Measurements from ENCODE around the gene TWIST2.

The TWIST2 gene

GRCh38 chr2:238941262-238941792 lies 93.4 kb downstream of the TWIST2 start:
- no peaks in the 10 kb centered on the region for H3K9me3 Mint-ChIP-seq (ENCODE audit: low read depth)
- no peak overlapping the region for H3K27ac Mint-ChIP-seq
- no peak overlapping the region for H3K4me3 Mint-ChIP-seq
- peaks cover 2% of the 10 kb centered on the region for H3K27me3 Mint-ChIP-seq
- H3K36me3 Mint-ChIP-seq, result no peaks in the 10 kb centered on the region
- no peaks in the 10 kb centered on the region for H3K4me1 Mint-ChIP-seq (ENCODE audit: low read depth)

GRCh38 chr2:238942080-238942725 lies 94.3 kb downstream of the TWIST2 start:
- Mint-ChIP-seq H3K36me3 (no peaks in the 10 kb centered on the region), H3K4me1 (ENCODE audit: low read depth) (no peaks in the 10 kb centered on the region), H3K27ac (no peak overlapping the region), H3K27me3 (peaks cover 2% of the 10 kb centered on the region), H3K4me3 (no peak overlapping the region), H3K9me3 (ENCODE audit: low read depth) (no peaks in the 10 kb centered on the region)

- Mint-ChIP-seq H3K27ac (no peak overlapping the region), H3K9me3 (ENCODE audit: low read depth) (no peaks in the 10 kb centered on the region), H3K4me1 (ENCODE audit: low read depth) (no peaks in the 10 kb centered on the region), H3K27me3 (peaks cover 2% of the 10 kb centered on the region), H3K4me3 (no peak overlapping the region), H3K36me3 (no peaks in the 10 kb centered on the region)
Measured at GRCh38 chr2:238942726-238943300, 94.9 kb downstream of the TWIST2 start.

- H3K36me3 Mint-ChIP-seq, result no peaks in the 10 kb centered on the region
- no peaks in the 10 kb centered on the region for H3K9me3 Mint-ChIP-seq (ENCODE audit: low read depth)
- H3K27me3 Mint-ChIP-seq, result peaks cover 2% of the 10 kb centered on the region
Measured at GRCh38 chr2:238943338-238944067, 95.6 kb downstream of the TWIST2 start.

GRCh38 chr2:238945433-238946150 lies 97.7 kb downstream of the TWIST2 start:
- Mint-ChIP-seq H3K4me1 (ENCODE audit: low read depth) (no peaks in the 10 kb centered on the region), H3K27me3 (peaks cover 2% of the 10 kb centered on the region), H3K9me3 (ENCODE audit: low read depth) (no peaks in the 10 kb centered on the region), H3K36me3 (no peaks in the 10 kb centered on the region), H3K4me3 (no peak overlapping the region), H3K27ac (no peak overlapping the region)

More at GRCh38 chr2:238943338-238944067, 95.6 kb downstream of the TWIST2 start:
- Mint-ChIP-seq H3K27ac (no peak overlapping the region), H3K4me3 (no peak overlapping the region), H3K4me1 (ENCODE audit: low read depth) (no peaks in the 10 kb centered on the region)

GRCh38 chr2:238946318-238947242 lies 98.7 kb downstream of the TWIST2 start:
- Mint-ChIP-seq H3K4me3 (no peak overlapping the region), H3K4me1 (ENCODE audit: low read depth) (no peaks in the 10 kb centered on the region), H3K27ac (no peak overlapping the region), H3K9me3 (ENCODE audit: low read depth) (no peaks in the 10 kb centered on the region), H3K27me3 (peaks cover 2% of the 10 kb centered on the region), H3K36me3 (no peaks in the 10 kb centered on the region)

GRCh38 chr2:238947243-238947760 lies 99.4 kb downstream of the TWIST2 start:
- H3K27me3 Mint-ChIP-seq, result peaks cover 2% of the 10 kb centered on the region
- H3K9me3 Mint-ChIP-seq (ENCODE audit: low read depth), result no peaks in the 10 kb centered on the region
- no peak overlapping the region for H3K27ac Mint-ChIP-seq
- H3K4me3 Mint-ChIP-seq, result no peak overlapping the region
- no peaks in the 10 kb centered on the region for H3K36me3 Mint-ChIP-seq
- no peaks in the 10 kb centered on the region for H3K4me1 Mint-ChIP-seq (ENCODE audit: low read depth)

GRCh38 chr2:238947920-238948710 lies 100.2 kb downstream of the TWIST2 start:
- no peak overlapping the region for H3K4me3 Mint-ChIP-seq
- no peaks in the 10 kb centered on the region for H3K36me3 Mint-ChIP-seq
- no peak overlapping the region for H3K27ac Mint-ChIP-seq

GRCh38 chr2:238948765-238949641 lies 101.1 kb downstream of the TWIST2 start:
- Mint-ChIP-seq H3K9me3 (ENCODE audit: low read depth) (no peaks in the 10 kb centered on the region), H3K27me3 (peaks cover 2% of the 10 kb centered on the region), H3K36me3 (no peaks in the 10 kb centered on the region), H3K27ac (no peak overlapping the region), H3K4me3 (no peak overlapping the region), H3K4me1 (ENCODE audit: low read depth) (no peaks in the 10 kb centered on the region)

More at GRCh38 chr2:238947920-238948710, 100.2 kb downstream of the TWIST2 start:
- Mint-ChIP-seq H3K27me3 (peaks cover 2% of the 10 kb centered on the region), H3K9me3 (ENCODE audit: low read depth) (no peaks in the 10 kb centered on the region), H3K4me1 (ENCODE audit: low read depth) (no peaks in the 10 kb centered on the region)

GRCh38 chr2:238949710-238950345 lies 101.9 kb downstream of the TWIST2 start:
- H3K36me3 Mint-ChIP-seq, result no peaks in the 10 kb centered on the region
- H3K9me3 Mint-ChIP-seq (ENCODE audit: low read depth), result no peaks in the 10 kb centered on the region
- H3K4me3 Mint-ChIP-seq, result no peak overlapping the region
- H3K27ac Mint-ChIP-seq, result no peak overlapping the region
- H3K4me1 Mint-ChIP-seq (ENCODE audit: low read depth), result no peaks in the 10 kb centered on the region
- peaks cover 4% of the 10 kb centered on the region for H3K27me3 Mint-ChIP-seq

GRCh38 chr2:238950551-238950950 lies 102.7 kb downstream of the TWIST2 start:
- Mint-ChIP-seq H3K9me3 (ENCODE audit: low read depth) (no peaks in the 10 kb centered on the region), H3K4me3 (no peak overlapping the region), H3K27me3 (peaks cover 8% of the 10 kb centered on the region)

GRCh38 chr2:238952261-238952919 lies 104.5 kb downstream of the TWIST2 start:
- Mint-ChIP-seq H3K27ac (no peak overlapping the region), H3K36me3 (no peaks in the 10 kb centered on the region), H3K27me3 (peaks cover 10% of the 10 kb centered on the region), H3K4me1 (ENCODE audit: low read depth) (no peaks in the 10 kb centered on the region), H3K4me3 (no peak overlapping the region), H3K9me3 (ENCODE audit: low read depth) (no peaks in the 10 kb centered on the region)

More at GRCh38 chr2:238950551-238950950, 102.7 kb downstream of the TWIST2 start:
- H3K4me1 Mint-ChIP-seq (ENCODE audit: low read depth), result no peaks in the 10 kb centered on the region
- H3K36me3 Mint-ChIP-seq, result no peaks in the 10 kb centered on the region
- no peak overlapping the region for H3K27ac Mint-ChIP-seq

All from activated naive CD8-positive, alpha-beta T cell (primary cell).